HEK293T (cell line): ENCODE data around the gene PLEKHG4B.

ENCODE experiments used
- ARNT ChIP-seq: fragments of 450-650 bp; IDR thresholded peaks from 2 replicates; pipeline ENCODE4 v1.6.1; 2017; ENCODE audit warnings: mild to moderate bottlenecking
- BHLHE40 ChIP-seq: fragments of 450-650 bp; IDR thresholded peaks from 2 replicates; pipeline ENCODE4 v1.6.1; 2016; ENCODE audit warnings: mild to moderate bottlenecking, moderate library complexity, borderline replicate concordance
- ELF4 ChIP-seq: fragments of 450-650 bp; IDR thresholded peaks from 2 replicates; pipeline ENCODE4 v1.6.1; 2017; ENCODE audit warnings: antibody characterized with exemption
- FOXA1 ChIP-seq: fragments of 450-650 bp; IDR thresholded peaks from 2 replicates; pipeline ENCODE4 v1.6.1; 2016; ENCODE audit warnings: mild to moderate bottlenecking
- FOXK2 ChIP-seq: fragments of 450-650 bp; IDR thresholded peaks from 2 replicates; pipeline ENCODE4 v1.6.1; 2016; ENCODE audit warnings: mild to moderate bottlenecking
- FOXM1 ChIP-seq: fragments of 450-650 bp; IDR thresholded peaks from 2 replicates; pipeline ENCODE4 v1.6.1; 2017; ENCODE audit warnings: mild to moderate bottlenecking, borderline replicate concordance
- HDGF ChIP-seq: fragments of 450-650 bp; IDR thresholded peaks from 2 replicates; pipeline ENCODE4 v1.6.1; 2017; ENCODE audit warnings: antibody characterized with exemption, borderline replicate concordance
- L3MBTL2 ChIP-seq: fragments of 450-650 bp; conservative IDR thresholded peaks from 2 replicates; pipeline ENCODE4 v1.6.1; 2016; ENCODE audit warnings: mild to moderate bottlenecking
- LEF1 ChIP-seq: fragments of 450-650 bp; IDR thresholded peaks from 2 replicates; pipeline ENCODE4 v1.6.1; 2017; ENCODE audit warnings: mild to moderate bottlenecking, borderline replicate concordance
- NFRKB ChIP-seq: fragments of 450-650 bp; IDR thresholded peaks from 2 replicates; pipeline ENCODE4 v1.6.1; 2016; ENCODE audit warnings: mild to moderate bottlenecking, moderate library complexity
- SP1 ChIP-seq: fragments of 450-650 bp; IDR thresholded peaks from 2 replicates; pipeline ENCODE4 v1.6.1; 2017
- SUZ12 ChIP-seq: fragments of 450-650 bp; IDR thresholded peaks from 2 replicates; pipeline ENCODE4 v1.6.1; 2016; ENCODE audit warnings: mild to moderate bottlenecking
- TARDBP ChIP-seq: fragments of 450-650 bp; IDR thresholded peaks from 2 replicates; pipeline ENCODE4 v1.6.1; 2016
- ZNF384 ChIP-seq: fragments of 450-650 bp; IDR thresholded peaks from 2 replicates; pipeline ENCODE4 v1.6.1; 2016

- TF ChIP-seq TARDBP (no peak), FOXM1 (no peak), ARNT (no peak), HDGF (no peak), BHLHE40 (no peak), SUZ12 (no peak), ELF4 (no peak), LEF1 (no peak), FOXK2 (no peak), NFRKB (no peak), FOXA1 (no peak), SP1 (no peak), ZNF384 (no peak), L3MBTL2 (no peak)
Observed at GRCh38 chr5:231661-232060, 139.7 kb downstream of the PLEKHG4B start.
